ENCODE data around the gene MYCBPAP.

The MYCBPAP gene

GRCh38 chr17:50554201-50554600 lies 46.0 kb downstream of the MYCBPAP start:
- no peak for DNase-seq

GRCh38 chr17:50556803-50557202 lies 48.6 kb downstream of the MYCBPAP start:
- DNase-seq = no peak

- no peak for DNase-seq
Measured at GRCh38 chr17:50557630-50558029, 49.4 kb downstream of the MYCBPAP start.

- DNase-seq = no peak
Measured at GRCh38 chr17:50558091-50558490, 49.9 kb downstream of the MYCBPAP start.

GRCh38 chr17:50558581-50558940 lies 50.3 kb downstream of the MYCBPAP start:
- DNase-seq = no peak

- DNase-seq = peak; percentile 63
Measured at GRCh38 chr17:50558941-50559614, 50.8 kb downstream of the MYCBPAP start.

- DNase-seq = peak; percentile 68
Measured at GRCh38 chr17:50559674-50560184, 51.5 kb downstream of the MYCBPAP start.

- peak; percentile 84 for DNase-seq
Measured at GRCh38 chr17:50560185-50560824, 52.1 kb downstream of the MYCBPAP start, which contains the start of gene CACNA1G. Gene CACNA1G (plus strand): TSS chr17:50560715. CDS start chr17:50561460, 745 bp downstream.

- DNase-seq = no peak
Measured at GRCh38 chr17:50560931-50561745, 52.9 kb downstream of the MYCBPAP start.

- DNase-seq = no peak
Measured at GRCh38 chr17:50561746-50562141, 53.5 kb downstream of the MYCBPAP start.

- no peak for DNase-seq
Measured at GRCh38 chr17:50562242-50563091, 54.2 kb downstream of the MYCBPAP start.

GRCh38 chr17:50563092-50563511 lies 54.9 kb downstream of the MYCBPAP start:
- DNase-seq = no peak

- DNase-seq = peak; percentile 63
Measured at GRCh38 chr17:50564916-50565315, 56.7 kb downstream of the MYCBPAP start.

GRCh38 chr17:50565402-50566350 lies 57.4 kb downstream of the MYCBPAP start:
- no peak for DNase-seq

GRCh38 chr17:50566886-50567285 lies 58.6 kb downstream of the MYCBPAP start:
- no peak for DNase-seq

- no peak for DNase-seq
Measured at GRCh38 chr17:50568659-50569058, 60.4 kb downstream of the MYCBPAP start.

- DNase-seq = no peak
Measured at GRCh38 chr17:50569592-50569991, 61.4 kb downstream of the MYCBPAP start.

GRCh38 chr17:50570032-50570431 lies 61.8 kb downstream of the MYCBPAP start:
- no peak for DNase-seq

- no peak for DNase-seq
Measured at GRCh38 chr17:50570528-50570927, 62.3 kb downstream of the MYCBPAP start.

GRCh38 chr17:50571681-50572080 lies 63.4 kb downstream of the MYCBPAP start:
- DNase-seq = no peak

- DNase-seq = no peak
Measured at GRCh38 chr17:50572541-50572940, 64.3 kb downstream of the MYCBPAP start.
